GM06990 (cell line): ENCODE results near the gene POLR3G.

ENCODE experiments used
- DNase-seq: peaks from one replicate; pipeline ENCODE4 v3.0.0-alpha.2; 2011; ENCODE audit not compliant: insufficient read length; ENCODE audit errors: extremely low read depth
- H3K27me3 ChIP-seq: replicated peaks from 2 replicates; pipeline ENCODE4 v1.6.0; 2011; ENCODE audit warnings: low read length; ENCODE audit not compliant: control insufficient read depth, insufficient read depth
- H3K36me3 ChIP-seq: 2 replicates; pipeline ENCODE4 v1.5.1; 2011; ENCODE audit warnings: low read length; ENCODE audit not compliant: control insufficient read depth, insufficient read depth
- H3K4me3 ChIP-seq: replicated peaks from 2 replicates; pipeline ENCODE4 v1.5.1; 2011; ENCODE audit warnings: low read depth, mild to moderate bottlenecking, control low read depth, low read length
- TF ChIP-seq, protein P1 (sequence below): IDR thresholded peaks from 2 replicates; pipeline ENCODE4 v1.5.1; 2011; ENCODE audit warnings: low read length, control low read depth, mild to moderate bottlenecking, inconsistent platforms; ENCODE audit not compliant: insufficient read depth, poor library complexity, severe bottlenecking

Gene POLR3G

DNA sequence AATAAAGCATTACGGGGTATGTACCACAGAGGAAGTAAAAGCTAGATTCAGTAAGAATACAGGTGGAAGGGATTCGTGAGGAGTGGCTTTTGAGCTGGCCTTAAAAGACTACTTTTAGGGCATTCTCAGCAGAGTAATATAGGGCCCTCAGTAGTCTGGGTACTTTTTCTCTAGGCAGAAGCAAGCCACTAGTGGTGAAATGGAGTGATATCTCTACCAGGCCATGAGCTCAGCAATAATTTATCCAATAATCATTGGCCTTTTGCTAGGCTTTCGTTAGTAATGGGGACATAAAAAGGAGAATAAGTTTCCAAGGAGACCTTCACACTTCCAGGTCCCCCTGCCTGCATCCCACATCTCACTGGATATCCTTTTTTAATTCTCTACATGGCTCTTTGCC is 1.7 kb downstream of the POLR3G start:
- no peaks in the 10 kb centered on the region for H3K36me3 ChIP-seq
- DNase-seq: no peak
- TF ChIP-seq, protein P1, sequence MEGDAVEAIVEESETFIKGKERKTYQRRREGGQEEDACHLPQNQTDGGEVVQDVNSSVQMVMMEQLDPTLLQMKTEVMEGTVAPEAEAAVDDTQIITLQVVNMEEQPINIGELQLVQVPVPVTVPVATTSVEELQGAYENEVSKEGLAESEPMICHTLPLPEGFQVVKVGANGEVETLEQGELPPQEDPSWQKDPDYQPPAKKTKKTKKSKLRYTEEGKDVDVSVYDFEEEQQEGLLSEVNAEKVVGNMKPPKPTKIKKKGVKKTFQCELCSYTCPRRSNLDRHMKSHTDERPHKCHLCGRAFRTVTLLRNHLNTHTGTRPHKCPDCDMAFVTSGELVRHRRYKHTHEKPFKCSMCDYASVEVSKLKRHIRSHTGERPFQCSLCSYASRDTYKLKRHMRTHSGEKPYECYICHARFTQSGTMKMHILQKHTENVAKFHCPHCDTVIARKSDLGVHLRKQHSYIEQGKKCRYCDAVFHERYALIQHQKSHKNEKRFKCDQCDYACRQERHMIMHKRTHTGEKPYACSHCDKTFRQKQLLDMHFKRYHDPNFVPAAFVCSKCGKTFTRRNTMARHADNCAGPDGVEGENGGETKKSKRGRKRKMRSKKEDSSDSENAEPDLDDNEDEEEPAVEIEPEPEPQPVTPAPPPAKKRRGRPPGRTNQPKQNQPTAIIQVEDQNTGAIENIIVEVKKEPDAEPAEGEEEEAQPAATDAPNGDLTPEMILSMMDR: no peak
- H3K27me3 ChIP-seq: no peaks in the 10 kb centered on the region
- H3K4me3 ChIP-seq: no peak overlapping the region

GRCh38 chr5:90477073-90477472 is 2.4 kb downstream of the POLR3G start:
- TF ChIP-seq, protein P1: no peak

GRCh38 chr5:90477621-90478215 is 3.1 kb downstream of the POLR3G start:
- TF ChIP-seq, protein P1: no peak
- Histone ChIP-seq H3K27me3 (no peaks in the 10 kb centered on the region), H3K4me3 (no peak overlapping the region), H3K36me3 (no peaks in the 10 kb centered on the region)
- DNase-seq: no peak

More at GRCh38 chr5:90477073-90477472, 2.4 kb downstream of the POLR3G start:
- Histone ChIP-seq H3K27me3 (no peaks in the 10 kb centered on the region), H3K4me3 (no peak overlapping the region), H3K36me3 (no peaks in the 10 kb centered on the region)
- no peak for DNase-seq

- TF ChIP-seq, protein P1: no peak
- H3K27me3 ChIP-seq: no peaks in the 10 kb centered on the region
- no peaks in the 10 kb centered on the region for H3K36me3 ChIP-seq
- DNase-seq: no peak
- no peak overlapping the region for H3K4me3 ChIP-seq
These were observed 5.1 kb downstream of the POLR3G start for GRCh38 chr5:90479611-90480385.

- TF ChIP-seq, protein P1: no peak
These were observed 6.0 kb downstream of the POLR3G start for GRCh38 chr5:90480699-90481098.

More at GRCh38 chr5:90480699-90481098, 6.0 kb downstream of the POLR3G start:
- no peak for DNase-seq
- Histone ChIP-seq H3K27me3 (no peaks in the 10 kb centered on the region), H3K4me3 (no peak overlapping the region), H3K36me3 (no peaks in the 10 kb centered on the region)
